ENCODE results near the gene RFX4.

RFX4 gene

GRCh38 chr12:106760184-106760531 lies 177.4 kb downstream of the RFX4 start:
- no peaks in the 10 kb centered on the region for H3K9me3 ChIP-seq (ENCODE audit: control insufficient read depth, insufficient read depth, low read length)
- DNase-seq (ENCODE audit: low read depth, low spot score), result no peak
- no peak overlapping the region for H3K4me3 ChIP-seq (ENCODE audit: low read length)
- H3K4me1 ChIP-seq (ENCODE audit: control insufficient read depth, insufficient read depth, low read length), result peaks cover 6% of the 10 kb centered on the region; the same call in 1 of the 2 replicates
- no peaks in the 10 kb centered on the region for H3K27me3 ChIP-seq (ENCODE audit: control insufficient read depth, insufficient read depth, low read length)
- H3K36me3 ChIP-seq (ENCODE audit: control insufficient read depth, insufficient read depth, low read length), result no peaks in the 10 kb centered on the region
- no CpG with 5 or more reads among the region's 2 CpGs for WGBS (ENCODE audit: insufficient coverage, insufficient read length)
- no peak overlapping the region for H3K27ac ChIP-seq (ENCODE audit: low read length)

DNA sequence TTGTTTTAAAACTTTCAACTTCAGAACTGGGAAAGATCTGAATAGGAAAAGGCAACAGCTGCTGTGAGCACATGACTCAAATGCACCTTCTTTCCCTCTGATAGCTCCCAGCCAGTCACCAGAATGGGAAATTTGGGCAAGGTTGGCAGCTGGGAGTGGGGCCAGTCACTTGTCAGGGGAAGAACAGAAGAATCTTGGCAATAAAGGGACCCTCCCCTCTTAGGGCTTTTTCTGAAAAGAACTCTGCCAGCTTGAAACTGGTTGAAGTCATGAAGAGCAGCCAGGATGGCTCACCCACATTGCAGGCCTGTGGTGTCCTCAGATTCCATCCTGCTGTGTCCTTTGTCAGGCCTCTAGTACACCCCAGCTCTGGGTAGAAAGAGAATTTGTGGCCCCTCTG lies 181.4 kb downstream of the RFX4 start:
- Histone ChIP-seq H3K9me3 (ENCODE audit: control insufficient read depth, insufficient read depth, low read length) (no peaks in the 10 kb centered on the region), H3K4me3 (ENCODE audit: low read length) (no peak overlapping the region), H3K36me3 (ENCODE audit: control insufficient read depth, insufficient read depth, low read length) (no peaks in the 10 kb centered on the region), H3K4me1 (ENCODE audit: control insufficient read depth, insufficient read depth, low read length) (peaks cover 12% of the 10 kb centered on the region; the same call in 1 of the 2 replicates), H3K27me3 (ENCODE audit: control insufficient read depth, insufficient read depth, low read length) (no peaks in the 10 kb centered on the region), H3K27ac (ENCODE audit: low read length) (no peak overlapping the region)
- no peak for DNase-seq (ENCODE audit: low read depth, low spot score)

- Histone ChIP-seq H3K27ac (ENCODE audit: low read length) (no peak overlapping the region), H3K4me1 (ENCODE audit: control insufficient read depth, insufficient read depth, low read length) (peaks cover 12% of the 10 kb centered on the region; the same call in 1 of the 2 replicates), H3K27me3 (ENCODE audit: control insufficient read depth, insufficient read depth, low read length) (no peaks in the 10 kb centered on the region), H3K4me3 (ENCODE audit: low read length) (no peak overlapping the region), H3K36me3 (ENCODE audit: control insufficient read depth, insufficient read depth, low read length) (no peaks in the 10 kb centered on the region), H3K9me3 (ENCODE audit: control insufficient read depth, insufficient read depth, low read length) (no peaks in the 10 kb centered on the region)
- no CpG with 5 or more reads among the region's 3 CpGs for WGBS (ENCODE audit: insufficient coverage, insufficient read length)
- no peak for DNase-seq (ENCODE audit: low read depth, low spot score)
These were observed 181.9 kb downstream of the RFX4 start for GRCh38 chr12:106764738-106765137.

- Histone ChIP-seq H3K27me3 (ENCODE audit: control insufficient read depth, insufficient read depth, low read length) (no peaks in the 10 kb centered on the region), H3K4me3 (ENCODE audit: low read length) (no peak overlapping the region), H3K27ac (ENCODE audit: low read length) (no peak overlapping the region), H3K9me3 (ENCODE audit: control insufficient read depth, insufficient read depth, low read length) (no peaks in the 10 kb centered on the region), H3K36me3 (ENCODE audit: control insufficient read depth, insufficient read depth, low read length) (no peaks in the 10 kb centered on the region), H3K4me1 (ENCODE audit: control insufficient read depth, insufficient read depth, low read length) (peaks cover 11% of the 10 kb centered on the region; the same call in 1 of the 2 replicates)
- no CpG with 5 or more reads among the region's 8 CpGs for WGBS (ENCODE audit: insufficient coverage, insufficient read length)
- DNase-seq (ENCODE audit: low read depth, low spot score), result no peak
These were observed 183.6 kb downstream of the RFX4 start for GRCh38 chr12:106766393-106766826.

- no CpG with 5 or more reads among the region's 2 CpGs for WGBS (ENCODE audit: insufficient coverage, insufficient read length)
- Histone ChIP-seq H3K4me1 (ENCODE audit: control insufficient read depth, insufficient read depth, low read length) (peaks cover 11% of the 10 kb centered on the region; the same call in 1 of the 2 replicates), H3K9me3 (ENCODE audit: control insufficient read depth, insufficient read depth, low read length) (no peaks in the 10 kb centered on the region), H3K27me3 (ENCODE audit: control insufficient read depth, insufficient read depth, low read length) (no peaks in the 10 kb centered on the region), H3K4me3 (ENCODE audit: low read length) (no peak overlapping the region), H3K27ac (ENCODE audit: low read length) (no peak overlapping the region), H3K36me3 (ENCODE audit: control insufficient read depth, insufficient read depth, low read length) (no peaks in the 10 kb centered on the region)
- no peak for DNase-seq (ENCODE audit: low read depth, low spot score)
These were observed 184.4 kb downstream of the RFX4 start for GRCh38 chr12:106767206-106767605.

DNA sequence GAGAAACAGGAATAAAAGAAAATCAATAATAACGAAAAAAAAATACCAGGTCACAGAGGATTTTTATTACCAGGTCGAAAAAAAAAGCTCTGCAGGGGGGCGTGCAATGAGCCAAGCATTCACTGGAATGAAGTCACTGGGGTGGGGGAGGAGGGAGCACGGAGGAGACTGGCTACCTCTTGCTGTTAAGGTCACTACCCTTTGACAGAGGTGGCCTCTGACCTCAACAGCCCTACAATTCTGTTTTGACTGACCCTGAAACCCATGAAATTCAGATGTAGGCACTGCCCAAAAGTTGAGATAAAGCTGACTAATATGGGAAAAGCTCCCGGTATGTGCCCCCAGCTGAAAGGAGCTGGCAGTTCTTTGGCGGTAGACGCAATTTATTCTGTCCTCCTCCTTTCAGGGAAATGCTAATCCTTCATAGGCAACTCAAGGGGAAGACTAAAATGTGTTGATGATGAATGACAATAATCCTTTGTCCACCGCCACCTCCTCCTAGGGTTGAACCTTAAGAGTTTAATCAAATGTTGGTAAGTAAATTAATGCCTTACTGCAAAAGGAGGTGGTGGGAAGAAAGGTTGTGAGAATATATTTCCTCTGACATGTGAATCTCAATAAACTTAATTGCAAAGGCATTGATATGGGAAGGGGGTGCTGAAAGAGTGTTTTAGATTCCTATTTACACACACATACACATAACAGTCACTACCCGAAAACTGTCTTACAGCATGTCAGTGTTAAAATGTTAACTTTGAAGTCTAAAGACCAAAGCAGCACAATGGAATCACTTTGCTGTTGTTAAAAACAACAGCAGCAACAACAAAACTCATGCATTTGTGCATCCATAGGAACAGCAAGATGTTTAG lies 185.4 kb downstream of the RFX4 start:
- no peak for DNase-seq (ENCODE audit: low read depth, low spot score)
- no peak overlapping the region for H3K4me3 ChIP-seq (ENCODE audit: low read length)
- WGBS (ENCODE audit: insufficient coverage, insufficient read length), result no CpG with 5 or more reads among the region's 9 CpGs
- no peaks in the 10 kb centered on the region for H3K27me3 ChIP-seq (ENCODE audit: control insufficient read depth, insufficient read depth, low read length)
- peaks cover 11% of the 10 kb centered on the region; the same call in 1 of the 2 replicates for H3K4me1 ChIP-seq (ENCODE audit: control insufficient read depth, insufficient read depth, low read length)
- no peak overlapping the region for H3K27ac ChIP-seq (ENCODE audit: low read length)
- H3K9me3 ChIP-seq (ENCODE audit: control insufficient read depth, insufficient read depth, low read length), result no peaks in the 10 kb centered on the region
- H3K36me3 ChIP-seq (ENCODE audit: control insufficient read depth, insufficient read depth, low read length), result no peaks in the 10 kb centered on the region

DNA sequence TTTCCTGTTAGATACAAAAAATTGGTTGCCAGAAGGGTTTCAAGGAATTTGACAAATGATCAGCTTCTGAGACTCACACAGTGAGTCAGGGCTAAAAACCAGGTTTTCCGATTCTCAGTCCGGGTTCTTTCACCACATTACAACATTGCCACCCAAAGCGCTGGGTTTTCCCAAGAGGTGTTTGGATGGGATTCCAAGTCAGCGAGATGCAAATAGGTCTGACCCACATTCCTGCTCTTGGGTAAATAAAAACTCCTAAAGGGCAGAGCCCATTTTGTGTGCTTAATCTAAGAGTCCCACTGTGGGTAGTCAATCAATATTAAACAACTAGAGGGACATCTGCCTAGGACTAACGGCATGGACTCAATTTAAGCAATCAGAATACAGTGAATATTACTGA lies 186.3 kb downstream of the RFX4 start:
- Histone ChIP-seq H3K36me3 (ENCODE audit: control insufficient read depth, insufficient read depth, low read length) (no peaks in the 10 kb centered on the region), H3K4me3 (ENCODE audit: low read length) (no peak overlapping the region), H3K4me1 (ENCODE audit: control insufficient read depth, insufficient read depth, low read length) (peaks cover 11% of the 10 kb centered on the region; the same call in 1 of the 2 replicates), H3K9me3 (ENCODE audit: control insufficient read depth, insufficient read depth, low read length) (no peaks in the 10 kb centered on the region), H3K27ac (ENCODE audit: low read length) (no peak overlapping the region), H3K27me3 (ENCODE audit: control insufficient read depth, insufficient read depth, low read length) (no peaks in the 10 kb centered on the region)
- no peak for DNase-seq (ENCODE audit: low read depth, low spot score)
- no CpG with 5 or more reads among the region's 5 CpGs for WGBS (ENCODE audit: insufficient coverage, insufficient read length)

GRCh38 chr12:106769546-106769945 lies 186.7 kb downstream of the RFX4 start:
- H3K27ac ChIP-seq (ENCODE audit: low read length), result no peak overlapping the region
- no peaks in the 10 kb centered on the region for H3K9me3 ChIP-seq (ENCODE audit: control insufficient read depth, insufficient read depth, low read length)
- no peak overlapping the region for H3K4me3 ChIP-seq (ENCODE audit: low read length)
- WGBS (ENCODE audit: insufficient coverage, insufficient read length), result no CpG with 5 or more reads among the region's 6 CpGs
- no peak for DNase-seq (ENCODE audit: low read depth, low spot score)
- no peaks in the 10 kb centered on the region for H3K27me3 ChIP-seq (ENCODE audit: control insufficient read depth, insufficient read depth, low read length)
- no peaks in the 10 kb centered on the region for H3K36me3 ChIP-seq (ENCODE audit: control insufficient read depth, insufficient read depth, low read length)
- H3K4me1 ChIP-seq (ENCODE audit: control insufficient read depth, insufficient read depth, low read length), result peaks cover 9% of the 10 kb centered on the region; the same call in 1 of the 2 replicates

GRCh38 chr12:106771425-106771824 lies 188.6 kb downstream of the RFX4 start:
- Histone ChIP-seq H3K27me3 (ENCODE audit: control insufficient read depth, insufficient read depth, low read length) (no peaks in the 10 kb centered on the region), H3K4me1 (ENCODE audit: control insufficient read depth, insufficient read depth, low read length) (peaks cover 8% of the 10 kb centered on the region; the same call in 1 of the 2 replicates), H3K36me3 (ENCODE audit: control insufficient read depth, insufficient read depth, low read length) (no peaks in the 10 kb centered on the region), H3K9me3 (ENCODE audit: control insufficient read depth, insufficient read depth, low read length) (no peaks in the 10 kb centered on the region), H3K27ac (ENCODE audit: low read length) (no peak overlapping the region), H3K4me3 (ENCODE audit: low read length) (no peak overlapping the region)
- DNase-seq (ENCODE audit: low read depth, low spot score), result no peak

GRCh38 chr12:106773286-106774004 lies 190.6 kb downstream of the RFX4 start:
- no CpG with 5 or more reads among the region's 25 CpGs for WGBS (ENCODE audit: insufficient coverage, insufficient read length)
- no peaks in the 10 kb centered on the region for H3K27me3 ChIP-seq (ENCODE audit: control insufficient read depth, insufficient read depth, low read length)
- no peaks in the 10 kb centered on the region for H3K9me3 ChIP-seq (ENCODE audit: control insufficient read depth, insufficient read depth, low read length)
- peak overlapping the region; percentile 59; the same call in 1 of the 2 replicates for H3K4me3 ChIP-seq (ENCODE audit: low read length)
- no peak for DNase-seq (ENCODE audit: low read depth, low spot score)
- H3K36me3 ChIP-seq (ENCODE audit: control insufficient read depth, insufficient read depth, low read length), result no peaks in the 10 kb centered on the region
- H3K4me1 ChIP-seq (ENCODE audit: control insufficient read depth, insufficient read depth, low read length), result peaks cover 5% of the 10 kb centered on the region; the same call in 1 of the 2 replicates
- H3K27ac ChIP-seq (ENCODE audit: low read length), result no peak overlapping the region
